NT2/D1 (cell line): ENCODE results near the gene CTIF.

Experiments used
- YY1 ChIP-seq: IDR thresholded peaks from 2 replicates; pipeline ENCODE4 v1.6.1; 2011; ENCODE audit not compliant: insufficient read length, insufficient read depth
- ZNF274 ChIP-seq: IDR thresholded peaks from 2 replicates; pipeline ENCODE4 v1.6.1; 2011; ENCODE audit warnings: mild to moderate bottlenecking, low read depth, low read length

- TF ChIP-seq YY1 = no peak
- TF ChIP-seq ZNF274 = no peak
Observed at GRCh38 chr18:48898521-48898920, 359.7 kb downstream of the CTIF start.
